ENCODE results near the gene CRIM1. TPM values are rescaled to one million over a fixed set of nuclear protein-coding genes. Genes with fewer than 3 reads are reported as not detected.

CRIM1 gene
- total RNA-seq, 1 experiment from 2014 or later, result 133 TPM

GRCh38 chr2:36463365-36463764 is 107.8 kb downstream of the CRIM1 start:
- no peak for DNase-seq
- CTCF ChIA-PET, result no interaction called here
- Histone ChIP-seq H3K4me3 (no peak overlapping the region), H2AFZ (no peak overlapping the region), H3K4me2 (no peak overlapping the region), H3K9me2 (ENCODE audit: insufficient read depth) (no peaks in the 10 kb centered on the region), H3K4me1 (replicated peaks; ENCODE audit: insufficient read depth) (peaks cover 37% of the 10 kb centered on the region), H3F3A (ENCODE audit: insufficient read depth, low read depth) (peaks cover 20% of the 10 kb centered on the region), H3K79me2 (ENCODE audit: low read depth) (peaks cover 28% of the 10 kb centered on the region), H4K20me1 (ENCODE audit: insufficient read depth) (no peaks in the 10 kb centered on the region), H3K27me3 (ENCODE audit: insufficient read depth, low read depth) (no peaks in the 10 kb centered on the region), H3K9me3 (ENCODE audit: insufficient read depth, low read depth) (no peaks in the 10 kb centered on the region; the same call in 1 of the 2 replicates), H3K36me3 (ENCODE audit: low read depth) (peaks cover 26% of the 10 kb centered on the region), H3K27ac (no peak overlapping the region)
- TF ChIP-seq EZH2 (IDR thresholded peaks at IDR 0.05; ENCODE audit: low read depth) (no peak), CTCF (conservative IDR thresholded peaks at IDR 0.05) (no peak)
- POLR2A ChIA-PET (ENCODE audit: unreplicated experiment), result no interaction called here
- intact Hi-C loops (cut with micrococcal nuclease; ENCODE audit: unreplicated experiment), result loop anchor here (5.0 to 10.0 kb wide), 2 partner anchors 91 to 201 kb away; no protein-coding TSS in a partner anchor
- no TSS peak for BruUV-seq (replicated peaks)

GRCh38 chr2:36464006-36464721 is 108.6 kb downstream of the CRIM1 start:
- CTCF ChIA-PET, result no interaction called here
- H4K20me1 ChIP-seq (ENCODE audit: insufficient read depth), result no peaks in the 10 kb centered on the region
- no peak overlapping the region for H3K27ac ChIP-seq
- no peak overlapping the region for H2AFZ ChIP-seq
- no peaks in the 10 kb centered on the region for H3K9me2 ChIP-seq (ENCODE audit: insufficient read depth)
- H3K36me3 ChIP-seq (ENCODE audit: low read depth), result peaks cover 26% of the 10 kb centered on the region
- POLR2A ChIA-PET (ENCODE audit: unreplicated experiment), result no interaction called here
- no TSS peak for BruUV-seq (replicated peaks)
- H3K4me1 ChIP-seq (replicated peaks; ENCODE audit: insufficient read depth), result peaks cover 32% of the 10 kb centered on the region
- H3F3A ChIP-seq (ENCODE audit: insufficient read depth, low read depth), result peaks cover 20% of the 10 kb centered on the region
- TF ChIP-seq CTCF (conservative IDR thresholded peaks at IDR 0.05) (no peak), EZH2 (IDR thresholded peaks at IDR 0.05; ENCODE audit: low read depth) (no peak)
- H3K79me2 ChIP-seq (ENCODE audit: low read depth), result peaks cover 28% of the 10 kb centered on the region
- H3K4me3 ChIP-seq, result no peak overlapping the region
- no peak overlapping the region for H3K4me2 ChIP-seq
- no peaks in the 10 kb centered on the region for H3K27me3 ChIP-seq (ENCODE audit: insufficient read depth, low read depth)
- H3K9me3 ChIP-seq (ENCODE audit: insufficient read depth, low read depth), result no peaks in the 10 kb centered on the region; the same call in 1 of the 2 replicates
- DNase-seq, result no peak
- intact Hi-C loops (cut with micrococcal nuclease; ENCODE audit: unreplicated experiment), result loop anchor here (5.0 to 10.0 kb wide), 2 partner anchors 92 to 201 kb away; no protein-coding TSS in a partner anchor

- TF ChIP-seq EZH2 (IDR thresholded peaks at IDR 0.05; ENCODE audit: low read depth) (no peak), CTCF (conservative IDR thresholded peaks at IDR 0.05) (no peak)
- Histone ChIP-seq H3K9me2 (ENCODE audit: insufficient read depth) (no peaks in the 10 kb centered on the region), H3K4me1 (replicated peaks; ENCODE audit: insufficient read depth) (peaks cover 15% of the 10 kb centered on the region), H2AFZ (no peak overlapping the region), H3K27me3 (ENCODE audit: insufficient read depth, low read depth) (no peaks in the 10 kb centered on the region), H3K27ac (no peak overlapping the region), H3F3A (ENCODE audit: insufficient read depth, low read depth) (peaks cover 9% of the 10 kb centered on the region), H4K20me1 (ENCODE audit: insufficient read depth) (no peaks in the 10 kb centered on the region), H3K9me3 (ENCODE audit: insufficient read depth, low read depth) (no peaks in the 10 kb centered on the region; the same call in 1 of the 2 replicates), H3K79me2 (ENCODE audit: low read depth) (peaks cover 22% of the 10 kb centered on the region), H3K4me2 (no peak overlapping the region), H3K36me3 (ENCODE audit: low read depth) (peaks cover 26% of the 10 kb centered on the region), H3K4me3 (no peak overlapping the region)
- intact Hi-C loops (cut with micrococcal nuclease; ENCODE audit: unreplicated experiment), result loop anchor here (10.0 kb wide), 1 partner anchor 199 kb away; no protein-coding TSS in a partner anchor
- POLR2A ChIA-PET (ENCODE audit: unreplicated experiment), result no interaction called here
- CTCF ChIA-PET, result no interaction called here
- BruUV-seq (replicated peaks), result no TSS peak
- no peak for DNase-seq
Measured at GRCh38 chr2:36466135-36466534, 110.6 kb downstream of the CRIM1 start.

Data from PC-9 (cell line).